Neuronal stem cell (in vitro differentiated cells): ENCODE results near the gene DIO3.

ENCODE experiments used
- DNase-seq: peaks from one replicate; pipeline ENCODE4 v3.0.0-alpha.2; 2013; ENCODE audit warnings: low spot score
- H2AFZ ChIP-seq: one replicate; pipeline ENCODE4 v1.6.1; 2013; ENCODE audit warnings: mild to moderate bottlenecking, low read length, inconsistent platforms
- H2AK5ac ChIP-seq: 2 replicates; pipeline ENCODE4 v1.6.1; 2013; ENCODE audit warnings: low read depth, mild to moderate bottlenecking, inconsistent platforms, low read length, moderate library complexity, mixed read lengths
- H2BK120ac ChIP-seq: 2 replicates; pipeline ENCODE4 v1.6.1; 2013; ENCODE audit warnings: low read depth, mild to moderate bottlenecking, inconsistent platforms, low read length, moderate library complexity, mixed read lengths
- H2BK12ac ChIP-seq: one replicate; pipeline ENCODE4 v1.6.1; 2013; ENCODE audit warnings: low read length, inconsistent platforms
- H2BK15ac ChIP-seq: 2 replicates; pipeline ENCODE4 v1.6.1; 2013; ENCODE audit warnings: mild to moderate bottlenecking, low read length, inconsistent platforms, mixed read lengths
- H2BK5ac ChIP-seq: one replicate; pipeline ENCODE4 v1.6.1; 2013; ENCODE audit warnings: inconsistent platforms, mild to moderate bottlenecking, low read length, moderate library complexity
- H3K14ac ChIP-seq: one replicate; pipeline ENCODE4 v1.6.1; 2013; ENCODE audit warnings: low read length, inconsistent platforms
- H3K18ac ChIP-seq: 2 replicates; pipeline ENCODE4 v1.6.1; 2013; ENCODE audit warnings: low read length, inconsistent platforms
- H3K23ac ChIP-seq: 2 replicates; pipeline ENCODE4 v1.6.1; 2013; ENCODE audit warnings: low read depth, mild to moderate bottlenecking, mixed read lengths, low read length, inconsistent platforms; ENCODE audit not compliant: poor library complexity
- H3K27ac ChIP-seq: replicated peaks from 3 replicates; pipeline ENCODE4 v1.5.1; 2013; ENCODE audit warnings: low read length, inconsistent platforms
- H3K27me3 ChIP-seq, 3 experiments: 2 replicates each; pipeline ENCODE4 v1.6.1; 2013; ENCODE audit warnings: low read length in 3 of 3, mild to moderate bottlenecking in 2 of 3, inconsistent platforms in 1 of 3, low read depth in 1 of 3, mixed read lengths in 1 of 3, moderate library complexity in 1 of 3; ENCODE audit not compliant: control insufficient read depth in 3 of 3, insufficient read depth in 3 of 3
- H3K36me3 ChIP-seq, 2 donors: replicated peaks in 1 of 2; 2 replicates each; pipeline ENCODE4 v1.6.1; 2013; ENCODE audit warnings: low read length in 2 of 2; ENCODE audit not compliant: control insufficient read depth in 2 of 2, insufficient read depth in 2 of 2
- H3K4ac ChIP-seq: 2 replicates; pipeline ENCODE4 v1.6.1; 2013; ENCODE audit warnings: inconsistent platforms, mild to moderate bottlenecking, low read length, moderate library complexity
- H3K4me1 ChIP-seq, 2 donors: 1 replicate in 1 of 2; 2 replicates in 1 of 2; pipeline ENCODE4 v1.6.1; 2013; ENCODE audit warnings: low read length in 2 of 2, low read depth in 1 of 2; ENCODE audit not compliant: control insufficient read depth in 2 of 2, insufficient read depth in 1 of 2
- H3K4me2 ChIP-seq: one replicate; pipeline ENCODE4 v1.6.1; 2013; ENCODE audit warnings: mild to moderate bottlenecking, low read length, inconsistent platforms; ENCODE audit not compliant: insufficient read depth, poor library complexity, severe bottlenecking
- H3K4me3 ChIP-seq, 2 donors: 2 replicates each; pipeline ENCODE4 v1.5.1; 2013; ENCODE audit warnings: low read length in 2 of 2, mild to moderate bottlenecking in 2 of 2, inconsistent platforms in 1 of 2, moderate library complexity in 1 of 2
- H3K79me1 ChIP-seq: one replicate; pipeline ENCODE4 v1.6.1; 2013; ENCODE audit warnings: low read depth, mild to moderate bottlenecking, inconsistent platforms, low read length, moderate library complexity
- H3K9ac ChIP-seq: one replicate; pipeline ENCODE4 v1.6.1; 2013; ENCODE audit warnings: mild to moderate bottlenecking, low read depth, low read length, inconsistent platforms; ENCODE audit not compliant: poor library complexity
- H3K9me3 ChIP-seq, 2 donors: replicated peaks in 1 of 2; 2 replicates each; pipeline versions ENCODE3 to v1.6.1; 2013; ENCODE audit warnings: low read length in 2 of 2, mild to moderate bottlenecking in 2 of 2, inconsistent platforms in 1 of 2, low read depth in 1 of 2, mixed read lengths in 1 of 2, moderate library complexity in 1 of 2; ENCODE audit not compliant: control insufficient read depth in 2 of 2, insufficient read depth in 1 of 2
- H4K8ac ChIP-seq: one replicate; pipeline ENCODE4 v1.6.1; 2013; ENCODE audit warnings: low read depth, mild to moderate bottlenecking, inconsistent platforms, low read length, moderate library complexity
- H4K91ac ChIP-seq: one replicate; pipeline ENCODE4 v1.6.1; 2013; ENCODE audit warnings: low read length, low read depth, mild to moderate bottlenecking, inconsistent platforms; ENCODE audit not compliant: poor library complexity
- WGBS, 2 donors: extraction: QIAGEN DNeasy Blood & Tissue Kit; methylation state at CpG; one replicate each; pipeline ENCODE4 v1.1.7; 2013; ENCODE audit warnings: missing lambda C conversion rate in 2 of 2, mixed read lengths in 1 of 2; ENCODE audit not compliant: insufficient read length in 2 of 2, insufficient replicate concordance in 1 of 2; ENCODE audit errors: extremely low coverage in 2 of 2; 5-methylcytosine and 5-hydroxymethylcytosine counted together

DIO3 gene

DNA sequence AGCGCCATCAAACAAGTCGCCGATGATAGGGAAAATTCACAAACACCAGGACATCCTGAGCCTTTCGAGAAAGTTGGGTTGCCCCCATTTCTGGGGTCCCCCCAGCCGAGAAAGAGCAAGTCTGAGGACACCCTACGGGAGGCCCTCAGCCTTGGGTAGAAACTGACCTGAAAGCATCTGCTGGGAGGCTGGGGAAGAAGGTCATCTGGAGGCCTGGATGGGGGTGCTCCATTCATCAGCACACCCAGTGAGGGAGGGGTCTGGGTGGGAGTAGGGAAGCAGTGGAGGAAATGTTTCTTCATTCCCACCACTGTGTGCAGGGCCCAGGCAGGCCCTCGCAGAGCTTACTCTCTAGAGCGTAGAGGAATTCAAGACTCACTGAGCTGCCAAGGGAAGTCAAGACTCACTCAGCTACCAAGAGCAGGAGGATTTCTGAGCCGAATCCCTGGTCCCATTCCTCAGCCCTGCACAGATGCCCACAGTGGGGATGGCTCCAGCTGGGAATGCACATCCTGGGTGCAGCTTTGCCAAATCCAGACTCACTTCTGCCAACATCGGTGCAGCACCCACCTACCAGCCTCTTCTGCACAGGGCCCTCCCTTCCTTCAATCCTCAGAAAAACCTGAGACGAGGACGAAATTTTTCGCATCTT lies 38.1 kb downstream of the DIO3 start:
- no peak overlapping the region for H3K9ac ChIP-seq
- H3K4me1 ChIP-seq: no peaks in the 10 kb centered on the region
- H4K8ac ChIP-seq: no peak overlapping the region
- H3K27ac ChIP-seq: no peak overlapping the region
- H3K79me1 ChIP-seq: no peaks in the 10 kb centered on the region
- H2AK5ac ChIP-seq: no peak overlapping the region
- H3K4me2 ChIP-seq: no peak overlapping the region
- no CpG with 5 or more reads among the region's 13 CpGs for WGBS, 2 donors
- no peak overlapping the region for H2BK15ac ChIP-seq
- no peak overlapping the region for H3K14ac ChIP-seq
- no peak overlapping the region for H3K4ac ChIP-seq
- no peak overlapping the region for H3K18ac ChIP-seq
- no peak for DNase-seq
- H3K9me3 ChIP-seq: peaks cover 2 to 10% of the 10 kb centered on the region in 2 donors
- no peak overlapping the region for H3K23ac ChIP-seq
- H3K4me3 ChIP-seq: no peak overlapping the region
- no peak overlapping the region for H4K91ac ChIP-seq
- no peaks in the 10 kb centered on the region for H3K36me3 ChIP-seq
- no peak overlapping the region for H2AFZ ChIP-seq
- no peak overlapping the region for H2BK12ac ChIP-seq
- no peak overlapping the region for H2BK5ac ChIP-seq
- H3K27me3 ChIP-seq: peaks cover 0 to 12% (median 0%) of the 10 kb centered on the region in 3 experiments
- no peak overlapping the region for H2BK120ac ChIP-seq

DNA sequence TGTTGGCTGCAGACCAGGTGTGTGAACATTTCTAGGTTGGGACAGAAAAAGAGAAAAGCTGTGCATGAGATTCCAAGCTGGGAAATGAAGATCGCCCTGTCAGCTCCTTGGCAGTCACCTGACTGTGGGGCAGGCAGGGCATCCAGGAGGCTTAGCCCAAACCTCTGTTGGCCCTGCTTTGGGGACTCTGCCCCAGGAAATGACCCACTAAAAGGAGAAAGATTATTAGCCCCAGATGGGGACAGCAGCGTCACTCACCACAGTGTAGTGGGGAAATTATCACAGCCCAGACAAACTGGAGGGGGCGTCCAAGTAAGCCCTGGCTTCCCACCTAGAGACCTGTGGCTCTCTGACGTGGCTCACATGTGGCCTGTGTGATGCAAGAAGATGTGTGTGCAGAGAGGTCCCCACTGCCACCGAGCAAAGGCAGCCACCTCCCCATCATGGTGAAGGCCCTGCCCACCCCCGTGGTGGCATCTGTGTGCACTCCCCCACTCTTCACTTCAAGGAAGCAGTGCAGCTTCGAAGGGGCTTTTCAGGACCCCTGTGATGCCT lies 39.1 kb downstream of the DIO3 start:
- no peak overlapping the region for H2BK5ac ChIP-seq
- no peak overlapping the region for H2BK15ac ChIP-seq
- no peak overlapping the region for H2BK12ac ChIP-seq
- no peak overlapping the region for H4K8ac ChIP-seq
- H2BK120ac ChIP-seq: no peak overlapping the region
- H3K4me2 ChIP-seq: no peak overlapping the region
- H3K9me3 ChIP-seq: peaks cover 0 to 10% of the 10 kb centered on the region in 2 donors
- WGBS, 2 donors: no CpG with 5 or more reads among the region's 7 CpGs
- H3K36me3 ChIP-seq: no peaks in the 10 kb centered on the region
- H3K4ac ChIP-seq: no peak overlapping the region
- no peak overlapping the region for H3K14ac ChIP-seq
- H3K27ac ChIP-seq: no peak overlapping the region
- H3K18ac ChIP-seq: peak overlapping the region; percentile 52
- no peak overlapping the region for H3K4me3 ChIP-seq
- peak overlapping the region; percentile 24 for H2AK5ac ChIP-seq
- DNase-seq: no peak
- no peak overlapping the region for H4K91ac ChIP-seq
- no peak overlapping the region for H2AFZ ChIP-seq
- no peak overlapping the region for H3K23ac ChIP-seq
- no peaks in the 10 kb centered on the region for H3K4me1 ChIP-seq
- H3K27me3 ChIP-seq: peaks cover 0 to 20% (median 0%) of the 10 kb centered on the region in 3 experiments
- H3K79me1 ChIP-seq: no peaks in the 10 kb centered on the region
- peak overlapping the region; percentile 50 for H3K9ac ChIP-seq

DNA sequence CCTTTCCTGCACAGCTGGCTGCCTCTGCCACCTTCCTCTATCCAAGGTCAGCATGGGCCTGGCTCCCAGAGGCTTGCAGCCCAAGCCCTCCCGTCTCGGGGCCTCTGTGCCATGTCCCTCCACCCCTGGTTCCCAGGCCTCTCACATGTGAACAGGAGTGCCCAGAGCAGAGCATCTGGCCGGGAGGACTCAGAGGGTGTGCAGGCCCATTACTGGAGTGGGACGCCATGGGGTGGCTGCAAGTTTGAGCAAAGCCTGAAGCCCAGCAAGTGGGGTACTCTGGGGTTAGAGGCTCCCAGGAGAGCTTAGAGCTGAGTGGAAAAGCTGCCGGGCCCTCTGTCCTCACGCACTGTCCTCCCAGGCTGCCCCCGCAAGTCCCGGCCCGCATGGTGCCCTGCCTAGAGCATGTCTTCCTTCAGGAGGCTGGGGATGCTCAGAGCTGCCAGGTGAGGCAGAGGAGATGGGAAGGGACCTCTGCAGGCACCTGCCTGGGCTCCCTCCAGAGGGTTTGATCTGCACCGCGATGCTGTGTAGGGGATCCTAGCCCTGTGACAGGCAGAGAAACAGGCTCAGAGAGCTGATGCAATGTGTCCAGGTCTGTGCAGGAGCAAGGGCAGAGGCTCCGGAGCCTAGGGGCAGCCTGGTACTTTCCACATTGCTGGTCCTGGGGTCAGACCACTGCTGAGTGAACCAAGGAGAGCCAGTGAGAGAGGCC lies 39.8 kb downstream of the DIO3 start:
- H3K18ac ChIP-seq: peak overlapping the region; percentile 52
- no peaks in the 10 kb centered on the region for H3K36me3 ChIP-seq
- H3K4me3 ChIP-seq: no peak overlapping the region
- WGBS, 2 donors: no CpG with 5 or more reads among the region's 12 CpGs
- no peak overlapping the region for H3K4ac ChIP-seq
- H3K27me3 ChIP-seq: peaks cover 0 to 24% (median 0%) of the 10 kb centered on the region in 3 experiments
- no peak overlapping the region for H3K9ac ChIP-seq
- no peaks in the 10 kb centered on the region for H3K4me1 ChIP-seq
- H4K8ac ChIP-seq: no peak overlapping the region
- H3K23ac ChIP-seq: peak overlapping the region; percentile 45
- H3K4me2 ChIP-seq: no peak overlapping the region
- H2BK15ac ChIP-seq: peak overlapping the region; percentile 30
- H3K27ac ChIP-seq: no peak overlapping the region
- H4K91ac ChIP-seq: no peak overlapping the region
- no peak overlapping the region for H3K14ac ChIP-seq
- no peak for DNase-seq
- no peak overlapping the region for H2BK5ac ChIP-seq
- peaks cover 0 to 7% of the 10 kb centered on the region in 2 donors for H3K9me3 ChIP-seq
- no peak overlapping the region for H2BK12ac ChIP-seq
- peak overlapping the region; percentile 84 for H2BK120ac ChIP-seq
- H2AK5ac ChIP-seq: peak overlapping the region; percentile 24
- no peak overlapping the region for H2AFZ ChIP-seq
- H3K79me1 ChIP-seq: no peaks in the 10 kb centered on the region
